Measurements from ENCODE around the gene ZNF865.

ZNF865 gene

DNA sequence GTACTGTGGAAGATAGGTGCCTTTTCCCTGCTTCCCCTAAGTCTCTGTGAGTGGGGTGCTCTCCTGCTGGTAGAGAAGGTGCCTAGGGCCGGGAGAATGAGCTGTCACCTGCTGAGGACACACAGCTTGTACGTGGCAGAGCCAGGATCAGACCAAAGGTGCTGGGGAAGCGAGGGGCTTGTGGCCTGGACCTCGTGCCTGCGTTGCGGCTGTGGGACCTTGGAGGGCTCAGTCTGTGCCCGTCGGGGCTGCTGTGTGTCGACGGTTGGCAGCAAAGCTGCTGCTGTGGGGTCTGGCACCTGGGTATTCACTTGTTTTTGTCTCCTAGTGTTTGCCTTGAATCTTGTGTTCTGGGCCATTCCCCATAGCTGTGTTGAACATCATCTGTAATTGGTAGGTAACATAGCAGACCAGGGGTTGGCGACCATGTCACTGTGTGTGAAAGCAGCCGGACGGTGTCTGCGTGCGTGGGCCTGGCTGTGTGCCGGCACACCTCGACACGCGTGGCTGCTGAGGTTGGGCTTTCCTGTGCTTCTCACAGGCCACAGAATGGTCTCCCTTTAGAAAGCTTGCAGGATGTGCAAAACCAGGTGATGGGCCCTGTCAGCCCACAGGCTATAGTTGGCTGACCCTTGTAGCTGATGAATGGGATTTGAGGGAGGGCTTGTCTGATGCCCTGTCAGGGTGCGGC is 58.5 kb downstream of the ZNF865 start:
- DNase-seq = no peak

DNA sequence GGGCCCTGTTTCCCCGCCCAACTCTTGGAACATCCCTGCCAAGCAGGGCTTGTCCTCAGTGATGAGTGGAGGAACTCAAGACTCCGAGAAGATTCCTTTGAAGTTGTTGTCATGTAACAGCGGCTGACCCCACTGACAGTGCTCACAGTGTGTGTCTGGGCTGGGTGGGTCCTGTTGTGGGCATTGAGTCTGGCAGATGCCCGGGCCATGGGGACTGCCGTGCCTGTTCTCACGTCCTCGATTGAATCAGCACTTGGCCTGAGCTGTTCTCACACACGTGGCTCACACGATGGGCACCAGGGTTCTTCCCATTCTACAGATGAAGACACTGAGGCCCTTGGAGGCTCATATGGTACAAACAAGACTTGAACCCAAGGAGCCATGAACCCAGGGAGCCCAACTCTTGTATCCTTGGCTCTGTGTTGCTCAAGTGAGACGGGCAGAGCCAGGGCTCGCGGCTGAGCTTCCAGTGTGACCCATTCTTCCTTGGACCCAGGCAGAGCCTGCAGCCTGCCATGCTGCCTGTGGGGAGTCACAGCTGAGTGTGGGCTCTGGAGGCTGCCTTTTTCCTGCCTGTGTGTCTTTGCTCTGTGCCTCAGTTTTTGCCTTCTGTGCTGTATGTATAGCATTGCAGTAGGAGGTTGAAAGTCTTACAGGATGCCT is 61.0 kb downstream of the ZNF865 start:
- DNase-seq = no peak
